HG03565 (cell line): ENCODE data around the gene STARD7.
"Not testable (repeated sequence)": the region's sequence is repeated elsewhere in the genome, so short reads cannot be mapped to it uniquely, and the experiment has no call there.

Experiments used
- ATAC-seq: cut with Tn5 transposase; IDR thresholded peaks from one replicate; pipeline ENCODE4 v1.9.1; 2021; ENCODE audit warnings: mild to moderate bottlenecking, moderate library complexity; ENCODE audit not compliant: unreplicated experiment

The STARD7 gene

GRCh38 chr2:96150007-96150640, 58.5 kb downstream of the STARD7 start:
- ATAC-seq: no peak

- peak; percentile 31 for ATAC-seq
These were observed 60.0 kb downstream of the STARD7 start for GRCh38 chr2:96148410-96149217.

GRCh38 chr2:96147593-96148201, 60.9 kb downstream of the STARD7 start:
- ATAC-seq: no peak

GRCh38 chr2:96146881-96147592, 61.6 kb downstream of the STARD7 start:
- no peak for ATAC-seq

GRCh38 chr2:96146153-96146880, 62.3 kb downstream of the STARD7 start:
- peak; percentile 16 for ATAC-seq

- ATAC-seq: no peak
These were observed 62.8 kb downstream of the STARD7 start for GRCh38 chr2:96145848-96146152.

- peak; percentile 54 for ATAC-seq
These were observed 63.4 kb downstream of the STARD7 start, which contains the start of gene DUSP2 for GRCh38 chr2:96145036-96145847. Gene DUSP2, minus strand, starts transcription at chr2:96145440. Its CDS starts 86 bp downstream, at chr2:96145354.

- ATAC-seq: no peak
These were observed 64.1 kb downstream of the STARD7 start for GRCh38 chr2:96144481-96145035.

GRCh38 chr2:96143848-96144480, 64.7 kb downstream of the STARD7 start:
- ATAC-seq: no peak

GRCh38 chr2:96143231-96143847, 65.3 kb downstream of the STARD7 start:
- no peak for ATAC-seq

- no peak for ATAC-seq
These were observed 66.2 kb downstream of the STARD7 start for GRCh38 chr2:96142217-96143113.

- not testable (repeated sequence) for ATAC-seq
These were observed 67.0 kb downstream of the STARD7 start for GRCh38 chr2:96141624-96141967.

- ATAC-seq: no peak
These were observed 67.5 kb downstream of the STARD7 start for GRCh38 chr2:96140941-96141623.

- ATAC-seq: no peak
These were observed 69.4 kb downstream of the STARD7 start for GRCh38 chr2:96139181-96139758.

- ATAC-seq: no peak
These were observed 70.2 kb downstream of the STARD7 start, which contains the start of gene ASTL for GRCh38 chr2:96138179-96139145. Gene ASTL, minus strand, starts transcription at chr2:96138502. Its CDS starts 66 bp downstream, at chr2:96138436.
